DMS53 (cell line): ENCODE measurements around the gene SERPINB2.
"Not testable (repeated sequence)": the region's sequence is repeated elsewhere in the genome, so short reads cannot be mapped to it uniquely, and the experiment has no call there.

Experiments
- DNase-seq: peaks from one replicate; lab custom pipeline; 2025; lab: John Stamatoyannopoulos, UW

SERPINB2 gene

GRCh38 chr18:63936156-63936931 lies 48.8 kb downstream of the SERPINB2 start:
- peak; percentile 99 for DNase-seq

DNA sequence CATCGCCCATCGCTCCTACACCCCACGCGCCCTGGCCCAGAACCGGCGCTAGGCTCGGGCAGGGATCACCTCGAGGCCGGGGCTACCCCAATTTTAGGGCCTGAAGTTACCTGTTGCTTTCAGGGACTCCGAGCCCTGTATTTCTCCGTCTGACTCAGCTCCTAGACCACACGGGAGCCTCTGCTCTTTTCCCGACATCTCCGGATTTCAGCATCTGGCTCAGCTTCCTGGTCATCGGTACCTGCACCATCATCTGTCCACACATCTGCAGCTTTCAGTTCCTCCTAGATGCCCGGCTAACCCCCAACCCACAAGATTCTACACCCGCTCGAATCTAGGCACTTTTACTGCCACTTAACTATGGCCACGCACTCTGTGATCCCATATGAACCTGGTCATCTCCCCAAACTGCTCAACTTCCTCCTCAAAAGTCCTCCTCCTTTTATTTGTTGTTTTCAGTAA lies 49.5 kb downstream of the SERPINB2 start:
- DNase-seq: no peak

DNA sequence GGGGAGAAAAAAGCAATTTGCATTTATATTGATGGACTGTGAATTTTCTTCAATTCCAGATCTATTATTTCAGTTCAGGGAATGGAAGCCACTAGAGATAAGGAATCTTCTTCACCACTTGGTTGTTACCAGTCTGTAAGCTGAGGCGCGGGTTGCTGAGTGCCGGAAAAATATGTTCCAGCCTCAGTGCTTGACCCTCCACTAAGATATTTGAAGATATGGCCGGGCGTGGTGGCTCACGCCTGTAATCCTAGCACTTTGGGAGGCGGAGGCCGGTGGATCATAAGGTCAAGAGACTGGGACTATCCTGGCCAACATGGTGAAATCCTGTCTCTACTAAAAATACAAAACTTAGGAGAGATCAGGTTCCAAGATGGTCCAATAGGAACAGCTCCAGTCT lies 52.5 kb downstream of the SERPINB2 start:
- DNase-seq: no peak

DNA sequence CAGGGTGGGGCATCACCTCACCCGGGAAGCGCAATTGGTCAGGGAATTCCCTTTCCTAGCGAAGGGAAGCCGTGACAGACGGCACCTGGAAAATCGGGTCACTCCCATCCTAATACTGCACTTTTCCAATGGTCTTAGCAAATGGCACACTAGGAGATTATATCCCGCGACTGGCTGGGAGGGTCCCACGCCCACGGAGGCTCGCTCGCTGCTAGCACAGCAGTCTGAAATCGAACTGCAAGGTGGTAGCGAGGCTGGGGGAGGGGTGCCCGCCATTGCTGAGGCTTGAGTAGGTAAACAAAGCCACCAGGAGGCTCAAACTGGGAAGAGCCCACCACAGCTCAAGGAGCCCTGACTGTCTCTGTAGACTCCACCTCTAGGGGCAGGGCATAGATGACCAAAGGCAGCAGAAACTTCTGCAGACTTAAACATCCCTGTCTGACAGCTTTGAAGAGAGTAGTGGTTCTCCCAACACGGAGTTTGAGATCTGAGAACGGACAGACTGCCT lies 53.1 kb downstream of the SERPINB2 start:
- not testable (repeated sequence) for DNase-seq

- no peak for DNase-seq
Observed at GRCh38 chr18:63947051-63947790, 59.7 kb downstream of the SERPINB2 start.

DNA sequence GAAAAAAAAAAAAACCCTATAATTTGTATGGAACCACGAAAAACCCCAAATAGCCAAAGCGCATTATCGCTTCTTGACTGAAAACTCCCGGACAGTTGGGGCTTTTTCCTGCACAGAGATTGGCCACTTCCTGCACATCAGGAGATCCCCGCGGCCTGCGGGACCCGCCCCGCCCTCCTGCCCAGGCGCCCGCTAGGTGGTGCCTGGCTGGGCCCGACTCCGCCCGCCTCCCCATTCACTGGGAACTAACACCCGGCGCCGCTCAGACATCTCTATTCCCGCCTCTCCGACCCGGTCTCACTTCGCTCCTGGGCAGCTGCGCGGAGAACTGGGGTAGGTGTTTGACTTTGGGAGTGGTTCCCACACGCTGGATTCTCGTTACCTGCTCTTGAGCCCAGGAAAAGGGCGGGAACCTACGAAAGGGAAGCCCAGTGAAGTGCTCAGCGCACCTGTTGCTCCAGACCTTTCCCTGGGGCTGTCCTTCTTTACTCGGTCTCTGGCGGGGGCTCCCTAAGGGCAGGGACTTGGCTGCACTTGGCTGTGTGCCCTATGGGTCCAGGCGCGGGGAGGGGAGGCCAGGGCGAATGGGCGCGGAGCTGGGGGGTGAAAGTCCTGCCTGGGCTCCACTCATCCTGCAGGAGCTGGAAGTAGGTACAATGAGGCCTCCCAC lies 61.7 kb downstream of the SERPINB2 start, which contains the start of gene HMSD:
TSS of gene HMSD (plus strand) at position 234 of the 670 bp plus-strand sequence. CDS start 4,155 bp downstream, outside the sequence.
- DNase-seq: peak; percentile 98

- DNase-seq: peak; percentile 32
Observed at GRCh38 chr18:63951302-63951705, 63.8 kb downstream of the SERPINB2 start.
